Endothelial cell of umbilical vein (primary cell): ENCODE measurements around the gene SYNGR3. TPM values are rescaled to one million over a fixed set of nuclear protein-coding genes. Genes with fewer than 3 reads are reported as not detected.

ENCODE experiments used
- BruUV-seq: library from RNA; stranded (reverse); fragments of 400-500 nt; replicated peaks from 2 replicates; lab custom pipeline; 2021; lab: Mats Ljungman, UMichigan
- CTCF ChIA-PET: fragments of 300-600, 350-600 bp; sonication (Branson Sonifier 250); formaldehyde crosslinking; loops from one replicate; lab custom pipeline; 2021; ENCODE audit warnings: antibody characterized with exemption, inconsistent platforms; lab: Charles Lee
- POLR2A ChIA-PET: fragments of 300-600, 350-600 bp; sonication (Branson Sonifier 250); formaldehyde crosslinking; loops from one replicate; lab custom pipeline; 2021; ENCODE audit warnings: antibody characterized with exemption, inconsistent platforms; lab: Charles Lee
- DNase-seq: peaks from one replicate; pipeline ENCODE4 v3.0.0-alpha.2; 2011; ENCODE audit warnings: low read depth, low spot score
- FAIRE-seq: peaks from 2 replicates; lab custom pipeline; 2011; peaks lifted over from hg19 to GRCh38; lab: Jason Lieb, UNC
- H2AFZ ChIP-seq: 2 replicates; pipeline ENCODE4 v1.6.0; 2012; ENCODE audit warnings: low read depth, low read length, control low read depth, inconsistent platforms
- H3K27ac ChIP-seq: 2 replicates; pipeline ENCODE4 v1.5.1; 2011; ENCODE audit warnings: low read depth, mild to moderate bottlenecking, control low read depth, low read length, moderate library complexity; ENCODE audit not compliant: insufficient read depth
- H3K27me3 ChIP-seq, 2 experiments: 2 replicates each; pipeline versions ENCODE4 v1.6.0 to v1.6.1; 2011; ENCODE audit warnings: low read length in 2 of 2, mixed read lengths in 1 of 2; ENCODE audit not compliant: control insufficient read depth in 2 of 2, insufficient read depth in 2 of 2
- H3K36me3 ChIP-seq, 2 experiments: 2 replicates in 1 of 2; 3 replicates in 1 of 2; pipeline ENCODE4 v1.5.1; 2011; ENCODE audit warnings: low read length in 2 of 2, mild to moderate bottlenecking in 1 of 2, moderate library complexity in 1 of 2; ENCODE audit not compliant: control insufficient read depth in 2 of 2, insufficient read depth in 2 of 2; ENCODE audit errors: extremely low read depth in 1 of 2
- H3K4me1 ChIP-seq: 3 replicates; pipeline ENCODE4 v1.5.1; 2011; ENCODE audit warnings: mild to moderate bottlenecking, low read length; ENCODE audit not compliant: control insufficient read depth, insufficient read depth; ENCODE audit errors: extremely low read depth
- H3K4me2 ChIP-seq: 2 replicates; pipeline ENCODE4 v1.6.1; 2011; ENCODE audit warnings: low read length, control low read depth, mixed read lengths; ENCODE audit not compliant: insufficient read depth
- H3K4me3 ChIP-seq, 3 experiments: fragments of 200-600 bp in 1 of 3; sonication (generic), shearing (Covaris generic) in 1 of 3; replicated peaks in 1 of 3; 2 replicates each; pipeline ENCODE4 v1.5.1; 2011 to 2016; ENCODE audit warnings: control low read depth in 3 of 3, low read length in 3 of 3, mild to moderate bottlenecking in 2 of 3, inconsistent platforms in 1 of 3, low read depth in 1 of 3, moderate library complexity in 1 of 3; ENCODE audit not compliant: insufficient read depth in 1 of 3
- H3K79me2 ChIP-seq: 2 replicates; pipeline ENCODE4 v1.6.0; 2012; ENCODE audit warnings: low read length, inconsistent platforms; ENCODE audit not compliant: control insufficient read depth, insufficient read depth
- H3K9ac ChIP-seq: replicated peaks from 2 replicates; pipeline ENCODE3; 2011; ENCODE audit warnings: low read length, control low read depth; ENCODE audit not compliant: insufficient read depth; ENCODE audit errors: extremely low read depth
- H3K9me1 ChIP-seq: replicated peaks from 3 replicates; pipeline ENCODE4 v1.6.0; 2011; ENCODE audit warnings: mild to moderate bottlenecking, low read length; ENCODE audit not compliant: control insufficient read depth, insufficient read depth; ENCODE audit errors: extremely low read depth
- H3K9me3 ChIP-seq: replicated peaks from 2 replicates; pipeline ENCODE4 v1.5.1; 2012; ENCODE audit warnings: low read length, inconsistent platforms; ENCODE audit not compliant: control insufficient read depth, insufficient read depth
- H4K20me1 ChIP-seq: replicated peaks from 2 replicates; pipeline ENCODE3; 2011; ENCODE audit warnings: mild to moderate bottlenecking, low read length; ENCODE audit not compliant: control insufficient read depth, insufficient read depth; ENCODE audit errors: extremely low read depth
- EZH2 ChIP-seq: IDR thresholded peaks from 2 replicates; pipeline ENCODE4 v1.6.1; 2012; ENCODE audit warnings: borderline replicate concordance, low read depth, mild to moderate bottlenecking, moderate library complexity, low read length, inconsistent platforms; ENCODE audit not compliant: severe bottlenecking
- FOS ChIP-seq: IDR thresholded peaks from 2 replicates; pipeline ENCODE4 v1.6.1; 2011; ENCODE audit warnings: mild to moderate bottlenecking, low read length, moderate library complexity, borderline replicate concordance; ENCODE audit not compliant: insufficient read depth
- GATA2 ChIP-seq: IDR thresholded peaks from 2 replicates; pipeline ENCODE4 v1.7.0; 2011; ENCODE audit warnings: low read depth, mild to moderate bottlenecking, moderate library complexity, mixed read lengths, low read length; ENCODE audit not compliant: insufficient read length, insufficient read depth
- JUN ChIP-seq: IDR thresholded peaks from 2 replicates; pipeline ENCODE4 v1.6.1; 2011; ENCODE audit warnings: borderline replicate concordance, low read depth; ENCODE audit not compliant: insufficient read length, insufficient read depth
- MYC ChIP-seq: IDR thresholded peaks from one replicate; pipeline ENCODE4 v1.6.1; 2011; ENCODE audit warnings: mild to moderate bottlenecking, low read depth, low read length
- POLR2A ChIP-seq: IDR thresholded peaks from 2 replicates; pipeline ENCODE4 v1.6.1; 2012; ENCODE audit warnings: low read depth, mild to moderate bottlenecking, control low read depth, low read length
- POLR2AphosphoS5 ChIP-seq: IDR thresholded peaks from 2 replicates; pipeline ENCODE4 v1.6.1; 2012; ENCODE audit warnings: low read depth, mild to moderate bottlenecking, control low read depth, low read length, moderate library complexity; ENCODE audit not compliant: insufficient read depth
- dilution Hi-C: fragments of 300-500 bp; cut with MboI; formaldehyde crosslinking; loops from one replicate; pipeline ENCODE4 v1.15.0; 2019; ENCODE audit warnings: low sequenced_read_pairs; ENCODE audit not compliant: extremely low pct_ligation_motif_present
- intact Hi-C: fragments of 100-400 bp; cut with micrococcal nuclease; formaldehyde crosslinking; loops from one replicate; pipeline ENCODE4 v1.10.0; 2022
- polyA plus RNA-seq, 4 experiments: library from polyadenylated mRNA; depleted of rRNA in 3 of 4; stranded (reverse) in 3 of 4; unstranded in 1 of 4; fragments of >200 nt; gene quantifications; 2 replicates each; pipeline versions ENCODE4 v1.2.1 to v1.2.3, GENCODE V29; 2011 to 2012; ENCODE audit warnings: missing spikeins in 1 of 4
- total RNA-seq: library from RNA; stranded (reverse); gene quantifications from 2 replicates; pipeline ENCODE4 v1.2.3, GENCODE V29; 2021
- TF ChIP-seq, protein P1 (sequence below), 2 donors: IDR thresholded peaks; 1 replicate in 1 of 2; 2 replicates in 1 of 2; pipeline ENCODE4 v1.5.1; 2011; ENCODE audit warnings: low read length in 2 of 2, mild to moderate bottlenecking in 2 of 2, moderate library complexity in 2 of 2, control low read depth in 1 of 2, inconsistent platforms in 1 of 2, low read depth in 1 of 2; ENCODE audit not compliant: insufficient read depth in 1 of 2; ENCODE audit errors: extremely low read depth in 1 of 2
- TF ChIP-seq, protein P2 (sequence below): IDR thresholded peaks from 2 replicates; pipeline ENCODE4 v1.6.1; 2011; ENCODE audit not compliant: insufficient read depth, insufficient read length

The SYNGR3 gene
- total and polyA plus RNA-seq, 2 donors (not counting 3 experiments of a cell fraction or from before 2014, with no cell fraction given), result 0.95 to 1.4 TPM

DNA sequence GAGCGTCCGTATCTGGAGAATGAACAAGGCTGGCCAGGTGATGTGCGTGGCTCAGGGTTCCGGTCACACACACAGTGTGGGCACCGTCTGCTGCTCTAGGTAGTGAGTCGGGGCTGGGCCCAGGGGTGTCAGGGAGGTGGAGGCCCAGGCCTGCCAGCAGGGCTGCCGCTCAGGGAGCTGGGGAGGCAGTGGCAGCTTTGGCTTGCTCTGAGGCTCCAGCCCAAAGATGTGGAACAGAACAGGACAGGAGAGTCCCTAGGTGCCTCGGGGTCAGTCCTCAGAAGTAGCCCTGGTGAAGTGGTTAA is 13.6 kb upstream of the SYNGR3 start:
- dilution Hi-C loops, result no loop called here
- FAIRE-seq, result no peak
- H3K9me3 ChIP-seq, result no peaks in the 10 kb centered on the region
- CTCF ChIA-PET, result no interaction called here
- no peaks in the 10 kb centered on the region for H3K9me1 ChIP-seq
- no peak overlapping the region for H3K4me3 ChIP-seq
- peaks cover 19 to 21% of the 10 kb centered on the region in 2 experiments for H3K27me3 ChIP-seq
- peaks cover 4% of the 10 kb centered on the region for H3K4me1 ChIP-seq
- H3K79me2 ChIP-seq, result peaks cover 15% of the 10 kb centered on the region
- H3K4me2 ChIP-seq, result no peak overlapping the region
- no peak overlapping the region for H2AFZ ChIP-seq
- POLR2A ChIA-PET, result no interaction called here
- H3K27ac ChIP-seq, result no peak overlapping the region
- peaks cover 9 to 37% of the 10 kb centered on the region in 2 experiments for H3K36me3 ChIP-seq
- no TSS peak for BruUV-seq
- TF ChIP-seq, protein P1, sequence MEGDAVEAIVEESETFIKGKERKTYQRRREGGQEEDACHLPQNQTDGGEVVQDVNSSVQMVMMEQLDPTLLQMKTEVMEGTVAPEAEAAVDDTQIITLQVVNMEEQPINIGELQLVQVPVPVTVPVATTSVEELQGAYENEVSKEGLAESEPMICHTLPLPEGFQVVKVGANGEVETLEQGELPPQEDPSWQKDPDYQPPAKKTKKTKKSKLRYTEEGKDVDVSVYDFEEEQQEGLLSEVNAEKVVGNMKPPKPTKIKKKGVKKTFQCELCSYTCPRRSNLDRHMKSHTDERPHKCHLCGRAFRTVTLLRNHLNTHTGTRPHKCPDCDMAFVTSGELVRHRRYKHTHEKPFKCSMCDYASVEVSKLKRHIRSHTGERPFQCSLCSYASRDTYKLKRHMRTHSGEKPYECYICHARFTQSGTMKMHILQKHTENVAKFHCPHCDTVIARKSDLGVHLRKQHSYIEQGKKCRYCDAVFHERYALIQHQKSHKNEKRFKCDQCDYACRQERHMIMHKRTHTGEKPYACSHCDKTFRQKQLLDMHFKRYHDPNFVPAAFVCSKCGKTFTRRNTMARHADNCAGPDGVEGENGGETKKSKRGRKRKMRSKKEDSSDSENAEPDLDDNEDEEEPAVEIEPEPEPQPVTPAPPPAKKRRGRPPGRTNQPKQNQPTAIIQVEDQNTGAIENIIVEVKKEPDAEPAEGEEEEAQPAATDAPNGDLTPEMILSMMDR (IDR thresholded peaks at IDR 0.05; ENCODE audit: extremely low read depth in 1 of 2, insufficient read depth in 1 of 2, low read depth in 1 of 2, low read length in 2 of 2), result no peak
- TF ChIP-seq, protein P2, sequence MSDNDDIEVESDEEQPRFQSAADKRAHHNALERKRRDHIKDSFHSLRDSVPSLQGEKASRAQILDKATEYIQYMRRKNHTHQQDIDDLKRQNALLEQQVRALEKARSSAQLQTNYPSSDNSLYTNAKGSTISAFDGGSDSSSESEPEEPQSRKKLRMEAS, result no peak
- TF ChIP-seq JUN (no peak), FOS (no peak), MYC (no peak), POLR2A (no peak), POLR2AphosphoS5 (no peak), EZH2 (no peak), GATA2 (no peak)
- no peak overlapping the region for H3K9ac ChIP-seq
- H4K20me1 ChIP-seq, result no peaks in the 10 kb centered on the region
- DNase-seq, result no peak
- intact Hi-C loops, result no loop called here
